ENCODE data around the gene TMX2. TPM values are rescaled to one million over a fixed set of nuclear protein-coding genes. Genes with fewer than 3 reads are reported as not detected.

The TMX2 gene
- total RNA-seq, 1 experiment from 2014 or later, result 91.3 TPM

DNA sequence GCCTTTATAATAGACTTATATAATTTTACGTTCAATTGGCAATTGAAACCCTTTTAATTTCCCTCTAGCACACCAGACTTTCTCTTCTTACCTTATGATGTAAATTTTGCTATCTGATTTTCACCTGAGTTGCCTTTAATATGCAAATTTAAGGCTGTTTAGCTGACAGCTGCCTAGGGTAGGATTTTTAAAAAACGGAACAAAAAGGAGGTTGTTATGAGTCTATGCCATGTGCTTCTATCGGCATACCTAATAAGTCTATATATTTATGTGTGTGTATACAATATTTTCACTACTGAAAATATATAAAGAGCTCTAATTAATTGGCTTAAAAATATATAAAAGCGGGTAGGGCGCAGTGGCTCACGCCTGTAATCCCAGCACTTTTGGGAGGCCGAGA lies 17.1 kb downstream of the TMX2 start:
- no peak overlapping the region for H3K14ac ChIP-seq (ENCODE audit: insufficient read depth, low read length)
- no peak overlapping the region for H4K5ac ChIP-seq (ENCODE audit: insufficient read length, low read depth, low read length)
- H3K27ac Mint-ChIP-seq, result peak overlapping the region in 2 of 3 experiments; percentile 98; a peak in 1 of 7 replicates
- no peaks in the 10 kb centered on the region for H3K27me3 ChIP-seq (ENCODE audit: insufficient read depth, low read length)
- TF ChIP-seq, protein P1, sequence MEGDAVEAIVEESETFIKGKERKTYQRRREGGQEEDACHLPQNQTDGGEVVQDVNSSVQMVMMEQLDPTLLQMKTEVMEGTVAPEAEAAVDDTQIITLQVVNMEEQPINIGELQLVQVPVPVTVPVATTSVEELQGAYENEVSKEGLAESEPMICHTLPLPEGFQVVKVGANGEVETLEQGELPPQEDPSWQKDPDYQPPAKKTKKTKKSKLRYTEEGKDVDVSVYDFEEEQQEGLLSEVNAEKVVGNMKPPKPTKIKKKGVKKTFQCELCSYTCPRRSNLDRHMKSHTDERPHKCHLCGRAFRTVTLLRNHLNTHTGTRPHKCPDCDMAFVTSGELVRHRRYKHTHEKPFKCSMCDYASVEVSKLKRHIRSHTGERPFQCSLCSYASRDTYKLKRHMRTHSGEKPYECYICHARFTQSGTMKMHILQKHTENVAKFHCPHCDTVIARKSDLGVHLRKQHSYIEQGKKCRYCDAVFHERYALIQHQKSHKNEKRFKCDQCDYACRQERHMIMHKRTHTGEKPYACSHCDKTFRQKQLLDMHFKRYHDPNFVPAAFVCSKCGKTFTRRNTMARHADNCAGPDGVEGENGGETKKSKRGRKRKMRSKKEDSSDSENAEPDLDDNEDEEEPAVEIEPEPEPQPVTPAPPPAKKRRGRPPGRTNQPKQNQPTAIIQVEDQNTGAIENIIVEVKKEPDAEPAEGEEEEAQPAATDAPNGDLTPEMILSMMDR (conservative IDR thresholded peaks at IDR 0.05), result no peak
- H3K4me2 ChIP-seq (ENCODE audit: insufficient read depth, insufficient read length, low read length), result peak overlapping the region; percentile 21
- H4K20me1 ChIP-seq (ENCODE audit: control insufficient read depth, insufficient read depth, insufficient read length), result no peaks in the 10 kb centered on the region
- H3T11ph ChIP-seq (ENCODE audit: low read length), result no peak overlapping the region
- H3K27me3 Mint-ChIP-seq (ENCODE audit: low read depth), result no peaks in the 10 kb centered on the region
- H4K91ac ChIP-seq (ENCODE audit: insufficient read length, low read depth, low read length), result no peak overlapping the region
- H2BK20ac ChIP-seq (ENCODE audit: low read depth, low read length, poor library complexity, severe bottlenecking), result no peak overlapping the region
- WGBS (ENCODE audit: extremely low coverage, insufficient read length, low lambda C conversion rate), result no CpG with 5 or more reads among the region's 7 CpGs
- H3K4me3 Mint-ChIP-seq, result no peak overlapping the region
- no peak overlapping the region for H2AK5ac ChIP-seq (ENCODE audit: insufficient read length, low read length)
- H3K23ac ChIP-seq (ENCODE audit: insufficient read length, low read depth, low read length), result no peak overlapping the region
- no peak overlapping the region for H2AFZ ChIP-seq (ENCODE audit: low read length)
- H3K18ac ChIP-seq (ENCODE audit: insufficient read length, low read depth, low read length), result no peak overlapping the region
- H3K56ac ChIP-seq (ENCODE audit: insufficient read length, low read depth, low read length), result no peak overlapping the region
- peaks cover 3% of the 10 kb centered on the region for H3K79me1 ChIP-seq (ENCODE audit: insufficient read depth, low read depth, low read length, poor library complexity, severe bottlenecking)
- H3K4me1 ChIP-seq (ENCODE audit: insufficient read depth, low read length), result no peaks in the 10 kb centered on the region; the same call in 1 of the 2 replicates
- no peak overlapping the region for H4K8ac ChIP-seq (replicated peaks; ENCODE audit: insufficient read length, low read depth, low read length)
- no peaks in the 10 kb centered on the region for H3K9me3 Mint-ChIP-seq
- H3K27ac ChIP-seq (ENCODE audit: insufficient read length, low read depth, low read length), result no peak overlapping the region
- no peak overlapping the region for H2BK120ac ChIP-seq (ENCODE audit: low read depth, low read length, poor library complexity, severe bottlenecking)
- peaks cover 13 to 20% of the 10 kb centered on the region in 2 experiments for H3K4me1 Mint-ChIP-seq
- H3K4ac ChIP-seq (ENCODE audit: low read depth, low read length), result no peak overlapping the region
- H2BK5ac ChIP-seq (ENCODE audit: insufficient read length, low read length), result no peak overlapping the region
- H3K23me2 ChIP-seq (ENCODE audit: insufficient read length, low read depth, low read length, poor library complexity, severe bottlenecking), result no peaks in the 10 kb centered on the region
- H3K36me3 Mint-ChIP-seq (ENCODE audit: insufficient read depth in 1 of 3, low read depth in 3 of 3), result peaks cover 6 to 9% (median 6%) of the 10 kb centered on the region in 3 experiments; a peak in 4 of 7 replicates
- H2BK12ac ChIP-seq (ENCODE audit: insufficient read length, low read depth, low read length), result no peak overlapping the region
- H3K79me2 ChIP-seq (ENCODE audit: insufficient read depth, low read length), result peaks cover 2% of the 10 kb centered on the region; the same call in 1 of the 2 replicates
- no peak overlapping the region for H2BK15ac ChIP-seq (ENCODE audit: low read depth, low read length)
- no peak for DNase-seq
- no peak overlapping the region for H3K9ac ChIP-seq (ENCODE audit: extremely low read depth, insufficient read length, low read length)
- H3K9me3 ChIP-seq (ENCODE audit: control insufficient read depth, low read depth, low read length), result no peaks in the 10 kb centered on the region

Measured in H9 (cell line).